HEK293 (cell line): ENCODE results near the gene SMC3.

Source experiments
- BCL11A ChIP-seq: fragments of 450-650 bp; formaldehyde crosslinking; IDR thresholded peaks from 2 replicates; pipeline ENCODE4 v1.5.1; 2016; ENCODE audit warnings: low read depth, missing biosample characterization, missing genetic modification characterization
- EGR2 ChIP-seq: fragments of 450-650 bp; formaldehyde crosslinking; IDR thresholded peaks from 2 replicates; pipeline ENCODE4 v1.5.1; 2016; ENCODE audit warnings: low read depth, missing biosample characterization, missing genetic modification characterization
- RBAK ChIP-seq: fragments of 450-650 bp; formaldehyde crosslinking; IDR thresholded peaks from 2 replicates; pipeline ENCODE4 v1.5.1; 2016; ENCODE audit warnings: missing biosample characterization, missing genetic modification characterization
- SETDB1 ChIP-seq: IDR thresholded peaks from one replicate; pipeline ENCODE4 v1.6.1; 2017; ENCODE audit warnings: mild to moderate bottlenecking, low read length, moderate library complexity, mixed read lengths; ENCODE audit not compliant: insufficient read length
- SP2 ChIP-seq: fragments of 450-650 bp; formaldehyde crosslinking; IDR thresholded peaks from 2 replicates; pipeline ENCODE4 v1.5.1; 2016; ENCODE audit warnings: missing biosample characterization, missing genetic modification characterization
- YY2 ChIP-seq: fragments of 450-650 bp; formaldehyde crosslinking; IDR thresholded peaks from 2 replicates; pipeline ENCODE4 v1.5.1; 2016; ENCODE audit warnings: missing biosample characterization, missing genetic modification characterization
- ZBTB1 ChIP-seq: fragments of 450-650 bp; formaldehyde crosslinking; IDR thresholded peaks from 2 replicates; pipeline ENCODE4 v1.5.1; 2016; ENCODE audit warnings: missing biosample characterization, missing genetic modification characterization
- ZBTB8A ChIP-seq: fragments of 450-650 bp; formaldehyde crosslinking; IDR thresholded peaks from 2 replicates; pipeline ENCODE4 v1.5.1; 2016; ENCODE audit warnings: missing biosample characterization, missing genetic modification characterization
- ZFP41 ChIP-seq: fragments of 450-650 bp; formaldehyde crosslinking; IDR thresholded peaks from 2 replicates; pipeline ENCODE4 v1.5.1; 2016; ENCODE audit warnings: missing biosample characterization, missing genetic modification characterization, borderline replicate concordance
- ZNF114 ChIP-seq: fragments of 450-650 bp; formaldehyde crosslinking; IDR thresholded peaks from 2 replicates; pipeline ENCODE4 v1.5.0; 2017; ENCODE audit warnings: missing biosample characterization, missing genetic modification characterization
- ZNF121 ChIP-seq: fragments of 450-650 bp; formaldehyde crosslinking; IDR thresholded peaks from 2 replicates; pipeline ENCODE4 v1.5.1; 2016; ENCODE audit warnings: missing biosample characterization, missing genetic modification characterization
- ZNF23 ChIP-seq: fragments of 450-650 bp; formaldehyde crosslinking; IDR thresholded peaks from 2 replicates; pipeline ENCODE4 v1.5.1; 2016; ENCODE audit warnings: missing biosample characterization, missing genetic modification characterization, borderline replicate concordance
- ZNF248 ChIP-seq: fragments of 450-650 bp; formaldehyde crosslinking; IDR thresholded peaks from 2 replicates; pipeline ENCODE4 v1.5.1; 2017; ENCODE audit warnings: missing biosample characterization, missing genetic modification characterization
- ZNF335 ChIP-seq: fragments of 450-650 bp; formaldehyde crosslinking; conservative IDR thresholded peaks from 2 replicates; pipeline ENCODE4 v1.5.1; 2016; ENCODE audit warnings: missing biosample characterization, missing genetic modification characterization
- ZNF341 ChIP-seq: fragments of 450-650 bp; formaldehyde crosslinking; IDR thresholded peaks from 2 replicates; pipeline ENCODE4; 2016; ENCODE audit warnings: low read depth, missing biosample characterization, missing genetic modification characterization
- ZNF366 ChIP-seq: fragments of 450-650 bp; formaldehyde crosslinking; conservative IDR thresholded peaks from 2 replicates; pipeline ENCODE4 v1.5.1; 2016; ENCODE audit warnings: missing biosample characterization, missing genetic modification characterization
- ZNF416 ChIP-seq: fragments of 450-650 bp; formaldehyde crosslinking; IDR thresholded peaks from 2 replicates; pipeline ENCODE4 v1.5.1; 2016; ENCODE audit warnings: missing biosample characterization, missing genetic modification characterization
- ZNF529 ChIP-seq: fragments of 450-650 bp; formaldehyde crosslinking; IDR thresholded peaks from 2 replicates; pipeline ENCODE4 v1.5.1; 2017; ENCODE audit warnings: missing genetic modification characterization, missing biosample characterization; ENCODE audit not compliant: insufficient replicate concordance
- ZNF561 ChIP-seq: fragments of 450-650 bp; IDR thresholded peaks from 2 replicates; pipeline ENCODE4 v1.5.1; 2018; ENCODE audit warnings: missing biosample characterization, missing genetic modification characterization, borderline replicate concordance
- ZNF621 ChIP-seq: fragments of 450-650 bp; formaldehyde crosslinking; IDR thresholded peaks from 2 replicates; pipeline ENCODE4 v1.5.1; 2017; ENCODE audit warnings: missing biosample characterization, missing genetic modification characterization
- ZNF623 ChIP-seq: fragments of 450-650 bp; formaldehyde crosslinking; IDR thresholded peaks from 2 replicates; pipeline ENCODE4 v1.5.1; 2016; ENCODE audit warnings: missing biosample characterization, missing genetic modification characterization
- ZNF76 ChIP-seq: fragments of 450-650 bp; formaldehyde crosslinking; IDR thresholded peaks from 2 replicates; pipeline ENCODE4; 2016; ENCODE audit warnings: low read depth, missing biosample characterization, missing genetic modification characterization, borderline replicate concordance
- ZNF830 ChIP-seq: fragments of 450-650 bp; IDR thresholded peaks from 2 replicates; pipeline ENCODE4 v1.5.0; 2018; ENCODE audit warnings: missing biosample characterization, missing genetic modification characterization, low read depth, mild to moderate bottlenecking, moderate library complexity
- TF ChIP-seq, protein P1 (sequence below): fragments of 450-650 bp; formaldehyde crosslinking; IDR thresholded peaks from 2 replicates; pipeline ENCODE4 v1.5.1; 2016; ENCODE audit warnings: missing biosample characterization, missing genetic modification characterization
- TF ChIP-seq, protein P2 (sequence below): fragments of 450-650 bp; formaldehyde crosslinking; IDR thresholded peaks from 2 replicates; pipeline ENCODE4 v1.5.1; 2016; ENCODE audit warnings: missing biosample characterization, missing genetic modification characterization
- TF ChIP-seq, protein P3 (sequence below): fragments of 450-650 bp; formaldehyde crosslinking; IDR thresholded peaks from 2 replicates; pipeline ENCODE4; 2016; ENCODE audit warnings: missing biosample characterization, missing genetic modification characterization
- TF ChIP-seq, protein P4 (sequence below): fragments of 450-650 bp; formaldehyde crosslinking; IDR thresholded peaks from 2 replicates; pipeline ENCODE4 v1.5.1; 2016; ENCODE audit warnings: missing biosample characterization, missing genetic modification characterization
- TF ChIP-seq, protein P5 (sequence below): fragments of 450-650 bp; formaldehyde crosslinking; IDR thresholded peaks from 2 replicates; pipeline ENCODE4 v1.5.1; 2016; ENCODE audit warnings: missing biosample characterization, missing genetic modification characterization

The SMC3 gene

DNA sequence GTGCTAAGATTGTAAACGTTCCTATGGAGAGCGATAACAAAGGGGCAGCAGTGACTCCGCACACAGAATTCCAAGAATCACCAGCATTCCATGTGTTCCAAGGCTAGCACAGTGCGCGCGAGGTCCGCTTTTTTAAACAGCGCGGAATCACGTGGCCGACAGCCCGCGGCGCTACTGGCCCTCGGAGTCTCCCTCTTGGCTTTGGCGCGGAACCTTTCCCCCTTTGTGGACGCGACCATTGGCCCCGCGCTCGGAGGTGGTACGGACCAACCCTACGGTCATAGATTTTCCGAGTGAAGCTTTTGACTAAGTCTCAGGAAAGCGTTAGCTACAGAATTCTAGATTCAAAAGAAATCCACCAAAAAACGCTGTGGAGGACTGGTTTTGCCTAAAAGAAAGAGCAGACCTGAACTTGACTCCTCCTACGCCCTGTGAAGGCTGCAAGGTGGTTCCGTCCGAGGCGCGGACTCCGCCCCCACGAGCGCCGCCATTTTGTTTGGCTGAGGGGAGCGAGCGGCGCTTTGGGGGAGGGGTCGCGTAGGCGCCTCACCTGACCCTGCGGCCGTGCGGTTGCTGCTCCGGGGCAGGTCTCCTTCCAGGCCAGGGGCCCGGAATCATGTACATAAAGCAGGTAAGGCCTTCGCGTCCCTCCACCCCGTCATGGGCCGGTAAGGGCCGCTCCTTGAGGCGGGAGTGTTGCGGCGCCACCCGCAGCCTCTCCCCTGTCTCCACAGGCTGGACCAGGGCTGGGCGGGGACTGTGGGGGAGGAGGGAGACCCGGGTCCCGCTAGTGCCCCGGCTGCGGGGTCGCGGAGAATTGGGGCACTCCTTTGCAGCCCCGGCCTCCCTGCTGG lies at the start of gene SMC3 (continued):
- TF ChIP-seq, protein P1, sequence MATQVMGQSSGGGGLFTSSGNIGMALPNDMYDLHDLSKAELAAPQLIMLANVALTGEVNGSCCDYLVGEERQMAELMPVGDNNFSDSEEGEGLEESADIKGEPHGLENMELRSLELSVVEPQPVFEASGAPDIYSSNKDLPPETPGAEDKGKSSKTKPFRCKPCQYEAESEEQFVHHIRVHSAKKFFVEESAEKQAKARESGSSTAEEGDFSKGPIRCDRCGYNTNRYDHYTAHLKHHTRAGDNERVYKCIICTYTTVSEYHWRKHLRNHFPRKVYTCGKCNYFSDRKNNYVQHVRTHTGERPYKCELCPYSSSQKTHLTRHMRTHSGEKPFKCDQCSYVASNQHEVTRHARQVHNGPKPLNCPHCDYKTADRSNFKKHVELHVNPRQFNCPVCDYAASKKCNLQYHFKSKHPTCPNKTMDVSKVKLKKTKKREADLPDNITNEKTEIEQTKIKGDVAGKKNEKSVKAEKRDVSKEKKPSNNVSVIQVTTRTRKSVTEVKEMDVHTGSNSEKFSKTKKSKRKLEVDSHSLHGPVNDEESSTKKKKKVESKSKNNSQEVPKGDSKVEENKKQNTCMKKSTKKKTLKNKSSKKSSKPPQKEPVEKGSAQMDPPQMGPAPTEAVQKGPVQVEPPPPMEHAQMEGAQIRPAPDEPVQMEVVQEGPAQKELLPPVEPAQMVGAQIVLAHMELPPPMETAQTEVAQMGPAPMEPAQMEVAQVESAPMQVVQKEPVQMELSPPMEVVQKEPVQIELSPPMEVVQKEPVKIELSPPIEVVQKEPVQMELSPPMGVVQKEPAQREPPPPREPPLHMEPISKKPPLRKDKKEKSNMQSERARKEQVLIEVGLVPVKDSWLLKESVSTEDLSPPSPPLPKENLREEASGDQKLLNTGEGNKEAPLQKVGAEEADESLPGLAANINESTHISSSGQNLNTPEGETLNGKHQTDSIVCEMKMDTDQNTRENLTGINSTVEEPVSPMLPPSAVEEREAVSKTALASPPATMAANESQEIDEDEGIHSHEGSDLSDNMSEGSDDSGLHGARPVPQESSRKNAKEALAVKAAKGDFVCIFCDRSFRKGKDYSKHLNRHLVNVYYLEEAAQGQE (tag by site-specific recombination): no peak
- TF ChIP-seq RBAK (tag by site-specific recombination) (no peak), ZBTB1 (tag by site-specific recombination) (no peak), ZNF248 (no peak), EGR2 (tag by site-specific recombination) (peak; percentile 78), ZNF561 (tag by site-specific recombination) (peak; percentile 75; the same call in 1 of the 2 replicates), ZNF114 (tag by site-specific recombination) (no peak), ZNF76 (peak; percentile 40), ZNF830 (tag by site-specific recombination) (no peak), ZNF121 (tag by site-specific recombination) (no peak; the same call in 1 of the 2 replicates), SP2 (tag by site-specific recombination) (peak; percentile 59), ZNF23 (tag by site-specific recombination) (no peak), ZNF623 (tag by site-specific recombination) (no peak), SETDB1 (peak; percentile 43), ZNF621 (tag by site-specific recombination) (no peak), ZNF366 (0 out of 2 replicates have a peak, but pooled peaks have one; percentile 6), ZNF529 (tag by site-specific recombination) (no peak), ZFP41 (tag by site-specific recombination) (no peak), BCL11A (0 out of 2 replicates have a peak, but pooled peaks have one; percentile 56), ZNF335 (tag by site-specific recombination) (peak; percentile 57; the same call in 1 of the 2 replicates), ZNF416 (no peak), ZNF341 (tag by site-specific recombination) (peak; percentile 77), YY2 (peak; percentile 80), ZBTB8A (tag by site-specific recombination) (no peak)
- TF ChIP-seq, protein P2, sequence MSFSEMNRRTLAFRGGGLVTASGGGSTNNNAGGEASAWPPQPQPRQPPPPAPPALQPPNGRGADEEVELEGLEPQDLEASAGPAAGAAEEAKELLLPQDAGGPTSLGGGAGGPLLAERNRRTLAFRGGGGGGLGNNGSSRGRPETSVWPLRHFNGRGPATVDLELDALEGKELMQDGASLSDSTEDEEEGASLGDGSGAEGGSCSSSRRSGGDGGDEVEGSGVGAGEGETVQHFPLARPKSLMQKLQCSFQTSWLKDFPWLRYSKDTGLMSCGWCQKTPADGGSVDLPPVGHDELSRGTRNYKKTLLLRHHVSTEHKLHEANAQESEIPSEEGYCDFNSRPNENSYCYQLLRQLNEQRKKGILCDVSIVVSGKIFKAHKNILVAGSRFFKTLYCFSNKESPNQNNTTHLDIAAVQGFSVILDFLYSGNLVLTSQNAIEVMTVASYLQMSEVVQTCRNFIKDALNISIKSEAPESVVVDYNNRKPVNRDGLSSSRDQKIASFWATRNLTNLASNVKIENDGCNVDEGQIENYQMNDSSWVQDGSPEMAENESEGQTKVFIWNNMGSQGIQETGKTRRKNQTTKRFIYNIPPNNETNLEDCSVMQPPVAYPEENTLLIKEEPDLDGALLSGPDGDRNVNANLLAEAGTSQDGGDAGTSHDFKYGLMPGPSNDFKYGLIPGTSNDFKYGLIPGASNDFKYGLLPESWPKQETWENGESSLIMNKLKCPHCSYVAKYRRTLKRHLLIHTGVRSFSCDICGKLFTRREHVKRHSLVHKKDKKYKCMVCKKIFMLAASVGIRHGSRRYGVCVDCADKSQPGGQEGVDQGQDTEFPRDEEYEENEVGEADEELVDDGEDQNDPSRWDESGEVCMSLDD (tag by site-specific recombination): peak; percentile 34; the same call in 1 of the 2 replicates
- TF ChIP-seq, protein P3, sequence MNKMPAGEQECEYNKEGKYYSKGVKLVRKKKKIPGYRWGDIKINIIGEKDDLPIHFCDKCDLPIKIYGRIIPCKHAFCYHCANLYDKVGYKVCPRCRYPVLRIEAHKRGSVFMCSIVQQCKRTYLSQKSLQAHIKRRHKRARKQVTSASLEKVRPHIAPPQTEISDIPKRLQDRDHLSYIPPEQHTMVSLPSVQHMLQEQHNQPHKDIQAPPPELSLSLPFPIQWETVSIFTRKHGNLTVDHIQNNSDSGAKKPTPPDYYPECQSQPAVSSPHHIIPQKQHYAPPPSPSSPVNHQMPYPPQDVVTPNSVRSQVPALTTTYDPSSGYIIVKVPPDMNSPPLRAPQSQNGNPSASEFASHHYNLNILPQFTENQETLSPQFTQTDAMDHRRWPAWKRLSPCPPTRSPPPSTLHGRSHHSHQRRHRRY (tag by site-specific recombination): no peak
- TF ChIP-seq, protein P4, sequence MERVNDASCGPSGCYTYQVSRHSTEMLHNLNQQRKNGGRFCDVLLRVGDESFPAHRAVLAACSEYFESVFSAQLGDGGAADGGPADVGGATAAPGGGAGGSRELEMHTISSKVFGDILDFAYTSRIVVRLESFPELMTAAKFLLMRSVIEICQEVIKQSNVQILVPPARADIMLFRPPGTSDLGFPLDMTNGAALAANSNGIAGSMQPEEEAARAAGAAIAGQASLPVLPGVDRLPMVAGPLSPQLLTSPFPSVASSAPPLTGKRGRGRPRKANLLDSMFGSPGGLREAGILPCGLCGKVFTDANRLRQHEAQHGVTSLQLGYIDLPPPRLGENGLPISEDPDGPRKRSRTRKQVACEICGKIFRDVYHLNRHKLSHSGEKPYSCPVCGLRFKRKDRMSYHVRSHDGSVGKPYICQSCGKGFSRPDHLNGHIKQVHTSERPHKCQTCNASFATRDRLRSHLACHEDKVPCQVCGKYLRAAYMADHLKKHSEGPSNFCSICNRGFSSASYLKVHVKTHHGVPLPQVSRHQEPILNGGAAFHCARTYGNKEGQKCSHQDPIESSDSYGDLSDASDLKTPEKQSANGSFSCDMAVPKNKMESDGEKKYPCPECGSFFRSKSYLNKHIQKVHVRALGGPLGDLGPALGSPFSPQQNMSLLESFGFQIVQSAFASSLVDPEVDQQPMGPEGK (tag by site-specific recombination): peak; percentile 73
- TF ChIP-seq, protein P5, sequence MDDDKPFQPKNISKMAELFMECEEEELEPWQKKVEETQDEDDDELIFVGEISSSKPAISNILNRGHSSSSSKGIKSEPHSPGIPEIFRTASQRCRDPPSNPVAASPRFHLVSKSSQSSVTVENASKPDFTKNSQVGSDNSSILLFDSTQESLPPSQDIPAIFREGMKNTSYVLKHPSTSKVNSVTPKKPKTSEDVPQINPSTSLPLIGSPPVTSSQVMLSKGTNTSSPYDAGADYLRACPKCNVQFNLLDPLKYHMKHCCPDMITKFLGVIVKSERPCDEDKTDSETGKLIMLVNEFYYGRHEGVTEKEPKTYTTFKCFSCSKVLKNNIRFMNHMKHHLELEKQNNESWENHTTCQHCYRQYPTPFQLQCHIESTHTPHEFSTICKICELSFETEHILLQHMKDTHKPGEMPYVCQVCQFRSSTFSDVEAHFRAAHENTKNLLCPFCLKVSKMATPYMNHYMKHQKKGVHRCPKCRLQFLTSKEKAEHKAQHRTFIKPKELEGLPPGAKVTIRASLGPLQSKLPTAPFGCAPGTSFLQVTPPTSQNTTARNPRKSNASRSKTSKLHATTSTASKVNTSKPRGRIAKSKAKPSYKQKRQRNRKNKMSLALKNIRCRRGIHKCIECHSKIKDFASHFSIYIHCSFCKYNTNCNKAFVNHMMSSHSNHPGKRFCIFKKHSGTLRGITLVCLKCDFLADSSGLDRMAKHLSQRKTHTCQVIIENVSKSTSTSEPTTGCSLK: no peak
